RWPE2 (cell line): ENCODE results near the gene ALLC.

Source experiments
- ATAC-seq: fragments of 200-7000 bp; cut with Tn5 transposase; 3 replicates; pipeline ENCODE4 v1.9.1; 2021; ENCODE audit warnings: low read depth
- DNase-seq: peaks from one replicate; pipeline ENCODE4 v3.0.0-alpha.2; 2020; ENCODE audit warnings: low spot score
- H3K27ac ChIP-seq: fragments of 450-650 bp; 2 replicates; pipeline ENCODE4 v1.5.1; 2017; ENCODE audit warnings: mild to moderate bottlenecking; ENCODE audit not compliant: poor library complexity, severe bottlenecking
- H3K27me3 ChIP-seq: fragments of 250-450 bp; sonication (Bioruptor Pico); 2 replicates; pipeline ENCODE4 v1.5.1; 2021; ENCODE audit warnings: mild to moderate bottlenecking, moderate library complexity; ENCODE audit not compliant: insufficient read depth, poor library complexity, severe bottlenecking
- H3K36me3 ChIP-seq: fragments of 250-450 bp; sonication (Bioruptor Pico); 2 replicates; pipeline ENCODE4 v1.5.1; 2020; ENCODE audit warnings: low read depth, mild to moderate bottlenecking, moderate library complexity
- H3K4me1 ChIP-seq: fragments of 250-450 bp; sonication (Bioruptor Pico); 2 replicates; pipeline ENCODE4 v1.5.1; 2021; ENCODE audit warnings: mild to moderate bottlenecking, moderate library complexity; ENCODE audit not compliant: insufficient read depth, poor library complexity, severe bottlenecking
- H3K4me3 ChIP-seq: fragments of 250-450 bp; sonication (Bioruptor Pico); 2 replicates; pipeline ENCODE4 v1.5.1; 2021; ENCODE audit warnings: mild to moderate bottlenecking, moderate library complexity; ENCODE audit not compliant: severe bottlenecking
- H3K9me3 ChIP-seq: fragments of 250-450 bp; sonication (Bioruptor Pico); 2 replicates; pipeline ENCODE4 v1.5.1; 2021; ENCODE audit warnings: mild to moderate bottlenecking, moderate library complexity; ENCODE audit not compliant: severe bottlenecking
- TF ChIP-seq, protein P1 (sequence below): fragments of 450-650 bp; IDR thresholded peaks from one replicate; pipeline ENCODE4 v1.5.1; 2017; ENCODE audit warnings: mild to moderate bottlenecking, moderate library complexity; ENCODE audit not compliant: poor library complexity, severe bottlenecking

ALLC gene

DNA sequence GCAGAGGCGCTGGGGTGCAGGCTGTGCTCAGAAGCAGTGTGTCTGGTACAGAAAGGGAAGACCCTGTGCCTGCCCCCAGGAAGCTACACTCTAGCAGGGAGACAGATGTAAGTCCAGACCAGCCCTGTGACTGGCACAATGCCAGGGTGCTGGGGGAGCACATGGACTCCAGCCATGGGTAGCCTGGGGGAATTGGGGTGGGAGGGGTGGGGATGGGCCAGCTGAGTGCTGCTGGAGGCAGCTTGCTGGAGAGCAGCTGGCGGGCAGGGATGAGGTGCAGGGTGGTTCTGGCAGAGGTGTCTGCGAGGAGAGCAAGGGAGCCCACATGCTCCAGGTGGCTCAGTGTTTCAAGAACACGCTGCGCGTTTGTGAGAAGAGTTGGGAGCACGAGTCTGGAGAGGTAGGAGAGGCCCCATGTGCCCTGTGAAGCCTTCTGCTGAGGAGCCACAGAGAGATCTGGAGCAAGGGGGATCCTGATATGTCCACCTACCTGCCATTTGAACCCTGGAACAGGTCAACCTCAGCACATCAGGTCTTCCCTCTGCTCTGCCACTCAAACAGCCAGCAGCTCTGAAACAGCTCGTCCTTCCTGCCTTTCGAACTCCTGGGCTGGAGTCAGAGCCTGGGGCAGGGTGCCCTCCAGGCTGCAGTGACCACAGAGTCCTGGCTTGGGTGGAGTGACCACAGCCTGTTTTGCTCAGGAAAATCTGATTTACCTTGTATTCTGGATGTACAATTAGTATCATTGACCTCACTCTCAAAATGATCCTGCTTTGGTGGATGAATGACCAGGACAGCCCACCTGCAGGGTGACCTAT is 15.1 kb downstream of the ALLC start:
- H3K4me3 ChIP-seq, result no peak overlapping the region
- DNase-seq, result no peak

DNA sequence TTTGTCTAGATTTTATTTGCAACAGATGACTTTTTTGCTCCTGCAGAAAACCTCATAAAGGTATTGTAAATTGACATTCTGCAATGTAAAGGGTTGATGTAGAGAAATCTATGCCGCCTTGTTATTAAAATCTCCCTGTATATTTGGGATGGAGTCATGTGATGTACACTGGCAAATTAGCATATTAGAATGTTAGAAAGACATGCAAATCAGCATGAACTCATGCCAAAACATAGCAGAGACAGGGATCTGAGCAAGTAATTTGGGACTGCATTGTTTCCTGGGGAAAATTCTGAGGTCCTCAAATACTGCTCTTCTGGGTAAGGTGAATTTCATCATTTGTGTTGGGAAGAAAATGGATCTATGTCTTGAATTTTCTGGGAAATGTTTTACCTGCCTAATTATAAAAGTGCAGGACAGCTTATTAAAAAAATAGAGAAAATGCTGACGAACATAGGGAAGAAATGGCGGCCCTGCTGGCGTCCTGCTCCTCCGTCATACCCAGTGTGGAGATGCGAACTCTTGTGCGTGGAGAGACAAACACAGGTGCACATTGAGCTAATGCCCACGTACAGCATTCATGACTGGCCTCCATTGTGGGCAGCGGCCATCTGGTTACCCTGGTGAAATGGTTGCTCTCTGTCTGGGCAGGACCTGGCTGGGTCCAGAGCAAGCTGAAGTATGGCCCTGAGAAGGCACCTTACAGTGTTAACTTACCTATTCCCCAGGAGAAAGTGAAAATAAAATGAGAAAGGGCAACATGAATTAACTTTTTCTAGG is 16.3 kb downstream of the ALLC start:
- Histone ChIP-seq H3K9me3 (no peaks in the 10 kb centered on the region), H3K4me1 (no peaks in the 10 kb centered on the region), H3K27me3 (no peaks in the 10 kb centered on the region), H3K4me3 (no peak overlapping the region), H3K36me3 (no peaks in the 10 kb centered on the region), H3K27ac (no peak overlapping the region)
- DNase-seq (no peak), ATAC-seq (no peak)
- TF ChIP-seq, protein P1, sequence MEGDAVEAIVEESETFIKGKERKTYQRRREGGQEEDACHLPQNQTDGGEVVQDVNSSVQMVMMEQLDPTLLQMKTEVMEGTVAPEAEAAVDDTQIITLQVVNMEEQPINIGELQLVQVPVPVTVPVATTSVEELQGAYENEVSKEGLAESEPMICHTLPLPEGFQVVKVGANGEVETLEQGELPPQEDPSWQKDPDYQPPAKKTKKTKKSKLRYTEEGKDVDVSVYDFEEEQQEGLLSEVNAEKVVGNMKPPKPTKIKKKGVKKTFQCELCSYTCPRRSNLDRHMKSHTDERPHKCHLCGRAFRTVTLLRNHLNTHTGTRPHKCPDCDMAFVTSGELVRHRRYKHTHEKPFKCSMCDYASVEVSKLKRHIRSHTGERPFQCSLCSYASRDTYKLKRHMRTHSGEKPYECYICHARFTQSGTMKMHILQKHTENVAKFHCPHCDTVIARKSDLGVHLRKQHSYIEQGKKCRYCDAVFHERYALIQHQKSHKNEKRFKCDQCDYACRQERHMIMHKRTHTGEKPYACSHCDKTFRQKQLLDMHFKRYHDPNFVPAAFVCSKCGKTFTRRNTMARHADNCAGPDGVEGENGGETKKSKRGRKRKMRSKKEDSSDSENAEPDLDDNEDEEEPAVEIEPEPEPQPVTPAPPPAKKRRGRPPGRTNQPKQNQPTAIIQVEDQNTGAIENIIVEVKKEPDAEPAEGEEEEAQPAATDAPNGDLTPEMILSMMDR, result no peak

More for the DNA sequence above, 15.1 kb downstream of the ALLC start:
- Histone ChIP-seq H3K9me3 (no peaks in the 10 kb centered on the region), H3K36me3 (no peaks in the 10 kb centered on the region), H3K27me3 (no peaks in the 10 kb centered on the region), H3K4me1 (no peaks in the 10 kb centered on the region), H3K27ac (no peak overlapping the region)
- no peak for ATAC-seq
- TF ChIP-seq, protein P1, result no peak

DNA sequence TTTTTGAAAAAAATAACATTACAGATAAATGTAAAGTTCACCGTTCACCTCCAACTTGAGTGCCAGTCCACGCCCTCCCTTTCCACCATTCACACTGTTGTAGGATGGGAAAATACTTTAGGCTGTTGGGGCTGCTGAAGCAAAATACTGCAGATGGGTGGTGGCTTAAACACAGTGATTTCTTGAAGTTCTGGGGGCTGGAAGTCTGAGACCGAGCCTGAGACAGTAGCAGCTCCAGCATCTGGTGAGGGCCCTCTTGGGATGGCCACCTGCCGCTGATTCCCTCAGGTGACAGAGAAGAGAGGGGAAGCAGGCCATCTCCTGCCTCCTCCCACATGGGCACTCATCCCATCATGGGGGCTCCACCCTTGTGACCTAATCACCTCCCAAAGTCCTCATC is 17.7 kb downstream of the ALLC start:
- Histone ChIP-seq H3K9me3 (no peaks in the 10 kb centered on the region), H3K4me3 (no peak overlapping the region), H3K27ac (no peak overlapping the region), H3K36me3 (no peaks in the 10 kb centered on the region), H3K27me3 (no peaks in the 10 kb centered on the region), H3K4me1 (no peaks in the 10 kb centered on the region)
- ATAC-seq (no peak), DNase-seq (no peak)
- TF ChIP-seq, protein P1, result no peak

DNA sequence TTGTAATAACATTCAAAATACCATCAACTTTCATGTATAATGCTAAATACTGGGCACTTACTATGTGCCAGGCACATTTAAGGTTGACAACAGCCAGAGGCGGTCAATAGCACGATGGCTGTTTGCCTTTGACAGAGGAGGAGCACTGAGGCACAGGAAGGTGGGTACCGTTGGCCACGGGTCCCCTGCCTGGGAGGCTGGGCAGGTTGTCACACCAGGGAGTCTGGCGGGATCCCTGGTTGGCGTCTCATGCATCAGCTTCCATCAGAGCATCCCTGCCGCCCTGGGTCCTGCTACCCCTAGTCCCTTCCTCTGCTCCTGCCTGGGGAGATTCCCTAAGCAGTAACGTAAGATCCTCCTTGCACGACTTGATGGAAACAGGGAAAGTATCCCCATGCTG is 19.4 kb downstream of the ALLC start:
- no peak overlapping the region for H3K27ac ChIP-seq
- H3K4me1 ChIP-seq, result no peaks in the 10 kb centered on the region
- H3K36me3 ChIP-seq, result no peaks in the 10 kb centered on the region
- TF ChIP-seq, protein P1, result no peak
- DNase-seq, result no peak
- H3K27me3 ChIP-seq, result no peaks in the 10 kb centered on the region
- ATAC-seq, result no peak
- H3K9me3 ChIP-seq, result no peaks in the 10 kb centered on the region
- no peak overlapping the region for H3K4me3 ChIP-seq
